ENCODE data around the gene C7orf33. TPM values are rescaled to one million over a fixed set of nuclear protein-coding genes. Genes with fewer than 3 reads are reported as not detected.

C7orf33 gene
- total RNA-seq, 1 donor from 2014 or later: not detected

- no peak for DNase-seq
- H3K9me3 ChIP-seq: no peaks in the 10 kb centered on the region
Measured at GRCh38 chr7:148622887-148623585, 32.5 kb downstream of the C7orf33 start.

GRCh38 chr7:148623586-148624282, 33.2 kb downstream of the C7orf33 start:
- no peak for ATAC-seq

More at GRCh38 chr7:148622887-148623585, 32.5 kb downstream of the C7orf33 start:
- intact Hi-C loops (cut with DNase I): no loop called here
- Histone ChIP-seq H3K27ac (no peak overlapping the region), H3K27me3 (ENCODE audit: low read depth) (peaks cover 3% of the 10 kb centered on the region), H3K4me1 (peaks cover 13% of the 10 kb centered on the region), H3K4me3 (no peak overlapping the region), H3K36me3 (no peaks in the 10 kb centered on the region)
- no peak for TF ChIP-seq CTCF (IDR thresholded peaks at IDR 0.05)
- no peak for ATAC-seq

GRCh38 chr7:148624735-148625134, 34.2 kb downstream of the C7orf33 start:
- Histone ChIP-seq H3K27ac (no peak overlapping the region), H3K9me3 (no peaks in the 10 kb centered on the region), H3K27me3 (ENCODE audit: low read depth) (no peaks in the 10 kb centered on the region), H3K36me3 (no peaks in the 10 kb centered on the region), H3K4me1 (peaks cover 13% of the 10 kb centered on the region), H3K4me3 (no peak overlapping the region)
- TF ChIP-seq CTCF (IDR thresholded peaks at IDR 0.05): no peak
- intact Hi-C loops (cut with DNase I): no loop called here
- ATAC-seq: no peak
- no peak for DNase-seq

More at GRCh38 chr7:148623586-148624282, 33.2 kb downstream of the C7orf33 start:
- Histone ChIP-seq H3K36me3 (no peaks in the 10 kb centered on the region), H3K4me3 (no peak overlapping the region), H3K9me3 (no peaks in the 10 kb centered on the region), H3K4me1 (peaks cover 13% of the 10 kb centered on the region), H3K27ac (no peak overlapping the region), H3K27me3 (ENCODE audit: low read depth) (no peaks in the 10 kb centered on the region)
- DNase-seq: no peak
- TF ChIP-seq CTCF (IDR thresholded peaks at IDR 0.05): no peak
- intact Hi-C loops (cut with DNase I): no loop called here

- no peaks in the 10 kb centered on the region for H3K9me3 ChIP-seq
- peaks cover 13% of the 10 kb centered on the region for H3K4me1 ChIP-seq
- no peak for TF ChIP-seq CTCF (IDR thresholded peaks at IDR 0.05)
- ATAC-seq (no peak), DNase-seq (no peak)
- intact Hi-C loops (cut with DNase I): no loop called here
- no peaks in the 10 kb centered on the region for H3K36me3 ChIP-seq
- H3K4me3 ChIP-seq: no peak overlapping the region
- H3K27me3 ChIP-seq (ENCODE audit: low read depth): no peaks in the 10 kb centered on the region
- H3K27ac ChIP-seq: no peak overlapping the region
Measured at GRCh38 chr7:148625342-148625741, 34.8 kb downstream of the C7orf33 start.

- Histone ChIP-seq H3K4me1 (peaks cover 13% of the 10 kb centered on the region), H3K27ac (no peak overlapping the region), H3K9me3 (no peaks in the 10 kb centered on the region), H3K36me3 (no peaks in the 10 kb centered on the region), H3K27me3 (ENCODE audit: low read depth) (no peaks in the 10 kb centered on the region), H3K4me3 (no peak overlapping the region)
- no peak for ATAC-seq
- TF ChIP-seq CTCF (IDR thresholded peaks at IDR 0.05): no peak
- intact Hi-C loops (cut with DNase I): no loop called here
- DNase-seq: no peak
Measured at GRCh38 chr7:148626828-148627227, 36.3 kb downstream of the C7orf33 start.
